HepG2 (cell line): ENCODE data around the gene INTS7. TPM values are rescaled to one million over a fixed set of nuclear protein-coding genes. Genes with fewer than 3 reads are reported as not detected.

Experiments
- ATAC-seq: fragments of 200-7000 bp; cut with Tn5 transposase; 3 replicates; pipeline ENCODE4 v1.9.1; 2020; ENCODE audit warnings: mild to moderate bottlenecking, moderate library complexity
- BruUV-seq: library from RNA; stranded (reverse); fragments of 400-500 nt; replicated peaks from 2 replicates; lab custom pipeline; 2021; lab: Mats Ljungman, UMichigan
- CTCF ChIA-PET: fragments of 300-600 bp; formaldehyde crosslinking; extraction: SDS; loops from one replicate; lab custom pipeline; 2021; ENCODE audit warnings: low total read pairs, inconsistent platforms, low intra/inter-chr PET ratio; lab: Yijun Ruan, JAX
- POLR2A ChIA-PET: fragments of 350-600 bp; sonication (Branson Sonifier 250); formaldehyde crosslinking; loops from one replicate; lab custom pipeline; 2020; ENCODE audit warnings: antibody characterized with exemption, inconsistent platforms; lab: Yijun Ruan, JAX
- DNase-seq: peaks from one replicate; pipeline ENCODE4 v3.0.0-alpha.2; 2015; ENCODE audit warnings: low spot score
- FAIRE-seq: peaks from 3 replicates; lab custom pipeline; 2011; peaks lifted over from hg19 to GRCh38; lab: Jason Lieb, UNC
- H2AFZ ChIP-seq: one replicate; pipeline ENCODE4 v1.6.1; 2011; ENCODE audit warnings: low read length, inconsistent platforms
- H3K27ac ChIP-seq: fragments of 300-600 bp; 3 replicates; pipeline ENCODE4 v1.8.0; 2011; ENCODE audit warnings: mixed run types, mild to moderate bottlenecking, mixed read lengths, low read length, inconsistent platforms; ENCODE audit not compliant: insufficient read depth; ENCODE audit errors: extremely low read length
- H3K27me3 ChIP-seq, 2 experiments: fragments of 200-600 bp in 1 of 2; 2 replicates in 1 of 2; 3 replicates in 1 of 2; pipeline versions ENCODE4 v1.6.0 to v1.8.0; 2011; ENCODE audit warnings: low read length in 2 of 2, mild to moderate bottlenecking in 2 of 2, moderate library complexity in 2 of 2, inconsistent platforms in 1 of 2; ENCODE audit not compliant: insufficient read depth in 2 of 2, control insufficient read depth in 1 of 2
- H3K36me3 ChIP-seq, 2 experiments: fragments of 200-600 bp in 1 of 2; replicated peaks in 1 of 2; 2 replicates in 1 of 2; 3 replicates in 1 of 2; pipeline versions ENCODE4 v1.5.1 to v1.8.0; 2011; ENCODE audit warnings: low read length in 2 of 2, inconsistent platforms in 1 of 2; ENCODE audit not compliant: insufficient read depth in 2 of 2, control insufficient read depth in 1 of 2
- H3K4me1 ChIP-seq: 2 replicates; pipeline ENCODE4 v1.5.1; 2012; ENCODE audit warnings: low read length, inconsistent platforms; ENCODE audit not compliant: insufficient read depth
- H3K4me2 ChIP-seq: 2 replicates; pipeline ENCODE4 v1.6.0; 2011; ENCODE audit warnings: low read depth, low read length, inconsistent platforms
- H3K4me3 ChIP-seq, 3 experiments: fragments of 200-600 bp in 1 of 3; sonication (generic), shearing (Covaris generic) in 1 of 3; replicated peaks in 1 of 3; 2 replicates each; pipeline ENCODE4 v1.5.1; 2011 to 2016; ENCODE audit warnings: low read length in 3 of 3, inconsistent platforms in 2 of 3, low read depth in 2 of 3, mild to moderate bottlenecking in 2 of 3, control low read depth in 1 of 3, mixed read lengths in 1 of 3; ENCODE audit not compliant: insufficient read depth in 1 of 3
- H3K79me2 ChIP-seq: one replicate; pipeline ENCODE4 v1.6.1; 2011; ENCODE audit warnings: low read length, inconsistent platforms; ENCODE audit not compliant: insufficient read depth
- H3K9ac ChIP-seq: 2 replicates; pipeline ENCODE4 v1.6.0; 2011; ENCODE audit warnings: mild to moderate bottlenecking, low read depth, low read length, inconsistent platforms; ENCODE audit not compliant: insufficient read depth
- H3K9me3 ChIP-seq: 2 replicates; pipeline ENCODE4 v1.5.1; 2012; ENCODE audit warnings: mild to moderate bottlenecking, low read length
- H4K20me1 ChIP-seq: 2 replicates; pipeline ENCODE4 v1.6.0; 2011; ENCODE audit warnings: inconsistent platforms, mild to moderate bottlenecking, low read length, moderate library complexity; ENCODE audit not compliant: insufficient read depth
- GRHL1 ChIP-seq: sonication (generic); formaldehyde crosslinking; conservative IDR thresholded peaks from 2 replicates; pipeline ENCODE4 v1.8.0; 2022; ENCODE audit warnings: missing genetic modification reagents
- POLR2G ChIP-seq: fragments of 200-400 bp; formaldehyde crosslinking; IDR thresholded peaks from 2 replicates; pipeline ENCODE4 v1.6.1; 2018; ENCODE audit warnings: mild to moderate bottlenecking, low read depth, low read length, moderate library complexity
- ZNF773 ChIP-seq: sonication (generic); formaldehyde crosslinking; IDR thresholded peaks from 2 replicates; pipeline ENCODE4 v1.4.0; 2020; ENCODE audit warnings: missing genetic modification reagents, borderline replicate concordance
- WGBS: methylation state at CpG from one replicate; pipeline ENCODE4 v1.1.6; 2017; ENCODE audit warnings: low lambda C conversion rate; 5-methylcytosine and 5-hydroxymethylcytosine counted together
- in situ Hi-C: cut with HindIII; loops from 2 replicates; pipeline ENCODE4 v1.10.0; 2017; ENCODE audit warnings: low pct_unique_long_range_greater_than_20kb; ENCODE audit not compliant: extremely low pct_ligation_motif_present
- intact Hi-C: fragments of 100-400 bp; cut with micrococcal nuclease; formaldehyde crosslinking; loops from one replicate; pipeline ENCODE4 v1.10.0; 2022; ENCODE audit not compliant: unreplicated experiment
- polyA plus RNA-seq, 8 experiments: library from polyadenylated mRNA; depleted of rRNA in 3 of 8; stranded (reverse) in 7 of 8; unstranded in 1 of 8; fragments of >200 nt; fragmentation: Illumina TruSeq in 4 of 8; extraction: Trizol in 4 of 8; gene quantifications; 2 replicates each; pipeline versions ENCODE4 v1.2.1 to v1.2.3, GENCODE V29; 2011 to 2016; ENCODE audit warnings: low read depth in 4 of 8, missing spikeins in 1 of 8, mixed read lengths in 1 of 8; ENCODE audit not compliant: insufficient read depth in 1 of 8
- total RNA-seq, 5 experiments: library from RNA; depleted of rRNA; stranded (reverse); fragments of >200 nt; fragmentation: Illumina TruSeq; extraction: Trizol; gene quantifications; 2 replicates each; pipeline ENCODE4 v1.2.3, GENCODE V29; 2016; ENCODE audit warnings: low read depth in 1 of 5
- TF ChIP-seq, protein P1 (sequence below): sonication (generic); formaldehyde crosslinking; IDR thresholded peaks from 2 replicates; pipeline ENCODE4 v1.4.0; 2020; ENCODE audit warnings: missing genetic modification reagents, borderline replicate concordance

The INTS7 gene
- total and polyA plus RNA-seq, 2 of the 13 experiments (the other 11 are each of a cell fraction or from before 2014, with no cell fraction given), result 18.3 to 22.4 TPM

DNA sequence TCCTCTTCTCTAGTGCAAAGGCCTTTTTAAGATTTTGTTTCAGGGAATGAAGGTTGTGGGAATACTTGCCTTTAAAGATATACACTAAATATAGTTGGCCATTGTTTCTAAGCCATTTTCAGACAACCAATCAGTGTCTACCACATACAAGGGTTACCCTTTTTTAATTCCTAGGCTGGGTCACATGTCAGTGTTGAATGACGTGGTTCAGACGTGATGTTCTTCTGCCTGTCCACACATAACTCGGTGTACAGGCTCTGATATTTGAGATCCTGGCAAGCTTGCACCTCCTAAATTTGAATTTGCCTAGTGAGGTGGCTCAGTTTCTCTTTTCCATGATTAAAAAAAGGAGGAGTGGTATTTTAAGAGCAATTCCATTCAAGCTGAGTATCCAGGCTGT, 39.0 kb upstream of the INTS7 start:
- intact Hi-C loops, result no loop called here

More for the DNA sequence above, 39.0 kb upstream of the INTS7 start:
- Histone ChIP-seq H4K20me1 (no peaks in the 10 kb centered on the region), H2AFZ (no peak overlapping the region), H3K27ac (no peak overlapping the region), H3K4me3 (no peak overlapping the region), H3K4me2 (no peak overlapping the region), H3K4me1 (no peaks in the 10 kb centered on the region), H3K27me3 (no peaks in the 10 kb centered on the region), H3K9ac (no peak overlapping the region), H3K36me3 (peaks cover 1 to 41% of the 10 kb centered on the region in 2 experiments; a peak in 3 of 5 replicates), H3K79me2 (no peaks in the 10 kb centered on the region), H3K9me3 (no peaks in the 10 kb centered on the region)
- no TSS peak for BruUV-seq
- POLR2A ChIA-PET, result no interaction called here
- FAIRE-seq (no peak), DNase-seq (no peak), ATAC-seq (no peak)
- WGBS, result 98% methylated on average over 3 of the region's 3 CpGs
- in situ Hi-C loops, result loop anchor here (5.0 kb wide), 2 partner anchors 218 to 293 kb away; no protein-coding TSS in a partner anchor
- TF ChIP-seq, protein P1, sequence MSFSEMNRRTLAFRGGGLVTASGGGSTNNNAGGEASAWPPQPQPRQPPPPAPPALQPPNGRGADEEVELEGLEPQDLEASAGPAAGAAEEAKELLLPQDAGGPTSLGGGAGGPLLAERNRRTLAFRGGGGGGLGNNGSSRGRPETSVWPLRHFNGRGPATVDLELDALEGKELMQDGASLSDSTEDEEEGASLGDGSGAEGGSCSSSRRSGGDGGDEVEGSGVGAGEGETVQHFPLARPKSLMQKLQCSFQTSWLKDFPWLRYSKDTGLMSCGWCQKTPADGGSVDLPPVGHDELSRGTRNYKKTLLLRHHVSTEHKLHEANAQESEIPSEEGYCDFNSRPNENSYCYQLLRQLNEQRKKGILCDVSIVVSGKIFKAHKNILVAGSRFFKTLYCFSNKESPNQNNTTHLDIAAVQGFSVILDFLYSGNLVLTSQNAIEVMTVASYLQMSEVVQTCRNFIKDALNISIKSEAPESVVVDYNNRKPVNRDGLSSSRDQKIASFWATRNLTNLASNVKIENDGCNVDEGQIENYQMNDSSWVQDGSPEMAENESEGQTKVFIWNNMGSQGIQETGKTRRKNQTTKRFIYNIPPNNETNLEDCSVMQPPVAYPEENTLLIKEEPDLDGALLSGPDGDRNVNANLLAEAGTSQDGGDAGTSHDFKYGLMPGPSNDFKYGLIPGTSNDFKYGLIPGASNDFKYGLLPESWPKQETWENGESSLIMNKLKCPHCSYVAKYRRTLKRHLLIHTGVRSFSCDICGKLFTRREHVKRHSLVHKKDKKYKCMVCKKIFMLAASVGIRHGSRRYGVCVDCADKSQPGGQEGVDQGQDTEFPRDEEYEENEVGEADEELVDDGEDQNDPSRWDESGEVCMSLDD (CRISPR knock-in tag), result no peak
- no peak for TF ChIP-seq GRHL1 (CRISPR knock-in tag)
- TF ChIP-seq ZNF773 (CRISPR knock-in tag), result no peak
- no peak for TF ChIP-seq POLR2G
- CTCF ChIA-PET, result interaction anchor here (1.7 kb wide), 1 partner anchor 217 kb away, joined by 4 read pairs; no protein-coding TSS in a partner anchor
